Endodermal cell (in vitro differentiated cells): ENCODE results near the gene SERPINH1. TPM values are rescaled to one million over a fixed set of nuclear protein-coding genes. Genes with fewer than 3 reads are reported as not detected.

Experiments
- DNase-seq: peaks from one replicate; pipeline ENCODE4 v3.0.0-alpha.2; 2017
- H3K27ac ChIP-seq: 2 replicates; pipeline ENCODE4 v1.5.1; 2013; ENCODE audit warnings: mild to moderate bottlenecking, low read depth, low read length, moderate library complexity
- H3K27me3 ChIP-seq: 2 replicates; pipeline ENCODE4 v1.6.1; 2013; ENCODE audit warnings: mild to moderate bottlenecking, low read length, moderate library complexity; ENCODE audit not compliant: insufficient read depth, control insufficient read depth, poor library complexity, severe bottlenecking
- H3K36me3 ChIP-seq: 2 replicates; pipeline ENCODE4 v1.7.0; 2013; ENCODE audit warnings: mild to moderate bottlenecking, low read length, moderate library complexity; ENCODE audit not compliant: control insufficient read depth, insufficient read depth
- H3K4me1 ChIP-seq: one replicate; pipeline ENCODE4 v1.7.0; 2013; ENCODE audit warnings: low read length; ENCODE audit not compliant: control insufficient read depth, insufficient read depth
- H3K4me3 ChIP-seq: 2 replicates; pipeline ENCODE4 v1.5.1; 2013; ENCODE audit warnings: mild to moderate bottlenecking, low read length, moderate library complexity
- H3K9ac ChIP-seq: 2 replicates; pipeline ENCODE4 v1.6.1; 2013; ENCODE audit warnings: mild to moderate bottlenecking, low read length, moderate library complexity; ENCODE audit not compliant: poor library complexity, severe bottlenecking; ENCODE audit errors: extremely low read depth
- H3K9me3 ChIP-seq: 2 replicates; pipeline ENCODE4 v1.6.1; 2013; ENCODE audit warnings: mild to moderate bottlenecking, low read length, moderate library complexity; ENCODE audit not compliant: control insufficient read depth
- H3K27ac Mint-ChIP-seq: 2 replicates; pipeline ENCODE4 v1.8.0; 2020; ENCODE audit warnings: mixed read lengths
- H3K27me3 Mint-ChIP-seq: 2 replicates; pipeline ENCODE4 v1.8.0; 2021; ENCODE audit warnings: mild to moderate bottlenecking, mixed read lengths; ENCODE audit not compliant: insufficient read depth
- H3K36me3 Mint-ChIP-seq: 2 replicates; pipeline ENCODE4 v1.8.0; 2020; ENCODE audit warnings: low read depth, mixed read lengths
- H3K4me1 Mint-ChIP-seq: 2 replicates; pipeline ENCODE4 v1.8.0; 2020; ENCODE audit warnings: mixed read lengths
- H3K4me3 Mint-ChIP-seq: 2 replicates; pipeline ENCODE4 v1.8.0; 2020; ENCODE audit warnings: mild to moderate bottlenecking, moderate library complexity, mixed read lengths
- H3K9me3 Mint-ChIP-seq: 2 replicates; pipeline ENCODE4 v1.8.0; 2020; ENCODE audit warnings: mild to moderate bottlenecking, mixed read lengths
- CTCF ChIP-seq: fragments of 200-600 bp; sonication (generic); conservative IDR thresholded peaks from 2 replicates; pipeline ENCODE4 v1.5.0; 2021; ENCODE audit warnings: antibody characterized with exemption, mild to moderate bottlenecking
- whole genome bisulfite sequencing, 2 experiments: methylation state at CpG; one replicate each; pipeline versions ENCODE4 v1.1.5 to v1.1.7; 2013; ENCODE audit warnings: missing lambda C conversion rate in 2 of 2, mixed read lengths in 1 of 2; ENCODE audit not compliant: insufficient coverage in 1 of 2, insufficient read length in 1 of 2; 5-methylcytosine and 5-hydroxymethylcytosine counted together
- total RNA-seq, 2 donors: library from RNA; stranded (reverse); fragmentation: NEBNext Ultra II Directional in 1 of 2; extraction: Animal tissue kit (Norgen Biotek cat#: 25700) in 1 of 2; gene quantifications; 2 replicates in 1 of 2; 3 replicates in 1 of 2; pipeline ENCODE4 v1.2.1, GENCODE V29; 2021

Gene SERPINH1
- total RNA-seq, 2 donors from 2014 or later: 414 to 454 TPM

DNA sequence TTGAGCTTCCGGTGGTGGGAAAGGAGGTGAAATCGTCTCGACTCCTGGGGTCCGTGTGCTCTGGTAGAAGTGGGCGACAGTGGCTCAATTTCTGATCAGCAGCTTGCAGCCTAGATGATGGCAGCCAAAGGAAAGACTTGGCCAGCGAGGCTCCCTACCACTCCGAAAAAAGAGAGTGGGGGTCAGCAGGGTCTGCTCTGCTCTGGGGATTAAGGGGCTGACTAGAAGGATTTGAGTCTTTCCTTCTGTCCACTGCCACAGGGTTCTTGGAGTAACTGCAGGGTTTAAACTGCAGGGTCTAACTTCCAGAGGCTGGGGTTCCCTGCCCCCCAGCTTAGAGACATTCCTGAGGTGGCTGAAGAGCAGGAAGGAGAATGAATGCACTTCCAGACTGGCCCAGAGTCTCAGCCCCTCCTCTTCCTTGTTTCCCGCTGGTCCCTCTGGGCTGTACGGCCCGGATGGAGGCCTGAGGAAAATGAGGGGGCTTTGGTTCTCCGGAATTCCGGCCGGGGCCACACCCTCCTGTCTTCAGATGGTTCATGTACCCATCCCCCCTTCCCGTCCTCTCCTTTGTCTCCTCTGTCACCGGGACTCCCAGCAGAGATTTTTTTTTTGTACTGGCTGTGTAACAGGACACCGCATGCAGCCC lies 907 bp downstream of the SERPINH1 start:
- Histone ChIP-seq H3K4me3 (peak overlapping the region; percentile 98), H3K27me3 (no peaks in the 10 kb centered on the region), H3K36me3 (peaks cover 45% of the 10 kb centered on the region), H3K9me3 (no peaks in the 10 kb centered on the region), H3K27ac (peak overlapping the region; percentile 98), H3K9ac (peak overlapping the region; percentile 99), H3K4me1 (peaks cover 35% of the 10 kb centered on the region)
- Mint-ChIP-seq H3K27ac (peak overlapping the region; percentile 100), H3K4me3 (peak overlapping the region; percentile 99), H3K27me3 (no peaks in the 10 kb centered on the region), H3K4me1 (peaks cover 61% of the 10 kb centered on the region), H3K36me3 (peaks cover 30% of the 10 kb centered on the region), H3K9me3 (no peaks in the 10 kb centered on the region)
- no peak for TF ChIP-seq CTCF
- peak; percentile 92 for DNase-seq
- whole genome bisulfite sequencing, 2 experiments: 0% methylated on average over 2 to 16 of the region's 16 CpGs

DNA sequence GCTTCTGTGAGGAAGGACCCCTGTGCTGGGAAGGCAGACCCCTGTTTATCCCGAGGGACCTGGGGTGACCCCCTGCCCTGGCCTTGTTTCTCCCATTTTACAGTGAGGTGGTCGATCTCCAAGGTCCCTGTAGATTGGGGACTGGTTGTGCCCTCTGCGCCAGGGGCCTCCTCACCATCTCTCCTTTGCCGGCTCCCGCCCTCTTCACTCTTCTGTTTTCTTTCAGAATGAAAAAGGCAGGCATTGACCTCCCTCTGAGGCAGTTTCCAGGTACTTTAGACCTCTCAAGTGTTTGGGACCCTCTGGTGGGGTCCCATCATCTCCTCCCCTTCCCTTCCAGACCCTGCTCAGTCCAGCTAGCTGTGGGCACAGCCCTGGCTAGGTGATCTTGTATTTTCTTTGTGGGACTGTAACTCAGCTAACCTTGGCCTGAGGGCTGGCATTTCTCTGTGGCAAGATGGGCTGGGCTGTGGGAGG lies 1.5 kb downstream of the SERPINH1 start:
- Histone ChIP-seq H3K4me1 (peaks cover 29% of the 10 kb centered on the region), H3K27ac (peak overlapping the region; percentile 98), H3K4me3 (peak overlapping the region; percentile 98), H3K27me3 (no peaks in the 10 kb centered on the region), H3K36me3 (peaks cover 50% of the 10 kb centered on the region), H3K9ac (peak overlapping the region; percentile 99), H3K9me3 (no peaks in the 10 kb centered on the region)
- no peak for TF ChIP-seq CTCF
- Mint-ChIP-seq H3K36me3 (peaks cover 36% of the 10 kb centered on the region), H3K4me3 (peak overlapping the region; percentile 99), H3K27ac (peak overlapping the region; percentile 100), H3K4me1 (peaks cover 56% of the 10 kb centered on the region), H3K9me3 (no peaks in the 10 kb centered on the region), H3K27me3 (no peaks in the 10 kb centered on the region)
- no peak for DNase-seq
- 5 to 9% methylated on average over 4 to 5 of the region's 5 CpGs for WGBS, 2 experiments

GRCh38 chr11:75563978-75564552 lies 2.0 kb downstream of the SERPINH1 start:
- peak overlapping the region; percentile 99 for H3K4me3 Mint-ChIP-seq
- peak overlapping the region; percentile 99 for H3K9ac ChIP-seq
- DNase-seq: peak; percentile 95
- peaks cover 41% of the 10 kb centered on the region for H3K36me3 Mint-ChIP-seq
- no peaks in the 10 kb centered on the region for H3K27me3 ChIP-seq
- TF ChIP-seq CTCF: peak; percentile 78
- peak overlapping the region; percentile 98 for H3K4me3 ChIP-seq
- H3K36me3 ChIP-seq: peaks cover 56% of the 10 kb centered on the region
- no peaks in the 10 kb centered on the region for H3K9me3 ChIP-seq
- H3K27ac Mint-ChIP-seq: peak overlapping the region; percentile 100
- 0 to 8% methylated on average over 1 to 9 of the region's 9 CpGs for WGBS, 2 experiments
- no peaks in the 10 kb centered on the region for H3K27me3 Mint-ChIP-seq
- no peaks in the 10 kb centered on the region for H3K9me3 Mint-ChIP-seq
- peaks cover 28% of the 10 kb centered on the region for H3K4me1 ChIP-seq
- H3K4me1 Mint-ChIP-seq: peaks cover 51% of the 10 kb centered on the region
- H3K27ac ChIP-seq: peak overlapping the region; percentile 98
